HCT116 (cell line): ENCODE measurements around the gene PKP2. TPM values are rescaled to one million over a fixed set of nuclear protein-coding genes. Genes with fewer than 3 reads are reported as not detected.

Experiments used
- ATAC-seq: fragments of 200-7000 bp; cut with Tn5 transposase; 2 replicates; pipeline ENCODE4 v1.9.1; 2020; ENCODE audit warnings: mild to moderate bottlenecking, moderate library complexity
- BruUV-seq: library from RNA; stranded (reverse); fragments of 400-500 nt; replicated peaks from 2 replicates; lab custom pipeline; 2021; lab: Mats Ljungman, UMichigan
- CTCF ChIA-PET: fragments of 300-600 bp; sonication (Branson Sonifier 250); formaldehyde crosslinking; loops from one replicate; lab custom pipeline; 2021; ENCODE audit warnings: antibody characterized with exemption; lab: Charles Lee
- POLR2A ChIA-PET: fragments of 300-600, 350-600 bp; sonication (Branson Sonifier 250); formaldehyde crosslinking; loops from one replicate; lab custom pipeline; 2021; ENCODE audit warnings: antibody characterized with exemption; lab: Charles Lee
- RAD21 ChIA-PET, 2 experiments: fragments of 300-600 bp; sonication (Branson Sonifier 250); formaldehyde crosslinking; loops; one replicate each; lab custom pipeline; 2023; ENCODE audit warnings: low total read pairs in 2 of 2; ENCODE audit not compliant: uncharacterized antibody in 2 of 2, unreplicated experiment in 2 of 2, low non-redundant PET in 1 of 2; lab: Charles Lee
- DNase-seq: peaks from one replicate; pipeline ENCODE4 v3.0.0-alpha.2; 2010; ENCODE audit warnings: low read depth, low spot score
- H2AFZ ChIP-seq: fragments of 200-600 bp; shearing (Covaris generic), sonication (generic); 2 replicates; pipeline ENCODE4 v1.6.1; 2017; ENCODE audit warnings: low read depth, mixed run types, mixed read lengths, antibody characterized with exemption, low read length; ENCODE audit not compliant: poor library complexity, severe bottlenecking
- H3K27ac ChIP-seq: 2 replicates; pipeline ENCODE4 v1.5.1; 2012; ENCODE audit warnings: low read depth, low read length
- H3K27me3 ChIP-seq: fragments of 200-600 bp; sonication (generic); 2 replicates; pipeline ENCODE4 v1.6.1; 2016; ENCODE audit warnings: mixed run types, low read length, mixed read lengths; ENCODE audit not compliant: insufficient read depth
- H3K36me3 ChIP-seq, 2 experiments: fragments of 200-500 bp in 1 of 2; fragments of 200-600 bp in 1 of 2; sonication (Bioruptor generic) in 1 of 2; sonication (generic) in 1 of 2; 2 replicates each; pipeline versions ENCODE4 v1.5.1 to v1.6.1; 2014 to 2016; ENCODE audit warnings: low read length in 2 of 2, inconsistent platforms in 1 of 2, mixed read lengths in 1 of 2, mixed run types in 1 of 2; ENCODE audit not compliant: insufficient read depth in 2 of 2, control insufficient read depth in 1 of 2
- H3K4me1 ChIP-seq, 2 experiments: fragments of 200-600 bp in 1 of 2; sonication (generic) in 1 of 2; 2 replicates each; pipeline versions ENCODE4 v1.5.1 to v1.6.1; 2012 to 2017; ENCODE audit warnings: low read length in 2 of 2, inconsistent platforms in 1 of 2, mild to moderate bottlenecking in 1 of 2, mixed read lengths in 1 of 2, mixed run types in 1 of 2, moderate library complexity in 1 of 2; ENCODE audit not compliant: insufficient read depth in 2 of 2, control insufficient read depth in 1 of 2
- H3K4me2 ChIP-seq: fragments of 200-600 bp; sonication (generic); 2 replicates; pipeline ENCODE4 v1.6.1; 2017; ENCODE audit warnings: mixed run types, low read length, mixed read lengths
- H3K4me3 ChIP-seq, 2 experiments: fragments of 200-600 bp in 1 of 2; sonication (generic) in 1 of 2; replicated peaks in 1 of 2; 2 replicates each; pipeline ENCODE4 v1.5.1; 2011 to 2016; ENCODE audit warnings: low read length in 2 of 2, control low read depth in 1 of 2, low read depth in 1 of 2, mild to moderate bottlenecking in 1 of 2, mixed read lengths in 1 of 2, mixed run types in 1 of 2
- H3K79me2 ChIP-seq: fragments of 200-600 bp; sonication (generic); 2 replicates; pipeline ENCODE4 v1.6.1; 2017; ENCODE audit warnings: mild to moderate bottlenecking, mixed run types, low read length, moderate library complexity, mixed read lengths; ENCODE audit not compliant: insufficient read depth
- H3K9ac ChIP-seq: fragments of 200-600 bp; sonication (generic); 2 replicates; pipeline ENCODE4 v1.6.1; 2016; ENCODE audit warnings: low read length, mixed read lengths
- H3K9me2 ChIP-seq: fragments of 200-600 bp; sonication (generic), shearing (Covaris generic); 2 replicates; pipeline ENCODE4 v1.6.1; 2017; ENCODE audit warnings: mixed run types, mild to moderate bottlenecking, moderate library complexity; ENCODE audit not compliant: insufficient read depth
- H3K9me3 ChIP-seq, 2 experiments: fragments of 200-500 bp in 1 of 2; fragments of 200-600 bp in 1 of 2; sonication (Bioruptor generic) in 1 of 2; sonication (generic) in 1 of 2; 2 replicates each; pipeline ENCODE4 v1.6.1; 2014 to 2017; ENCODE audit warnings: low read length in 2 of 2, mixed read lengths in 2 of 2, inconsistent platforms in 1 of 2, low read depth in 1 of 2, mild to moderate bottlenecking in 1 of 2, mixed run types in 1 of 2, moderate library complexity in 1 of 2; ENCODE audit not compliant: control insufficient read depth in 1 of 2, insufficient read depth in 1 of 2
- H4K20me1 ChIP-seq: fragments of 200-600 bp; sonication (generic), shearing (Covaris generic); 2 replicates; pipeline ENCODE4 v1.6.1; 2017; ENCODE audit warnings: mixed run types, mild to moderate bottlenecking, moderate library complexity; ENCODE audit not compliant: insufficient read depth
- CEBPB ChIP-seq: IDR thresholded peaks from 2 replicates; pipeline ENCODE4 v1.6.1; 2012; ENCODE audit warnings: low read depth
- CTCF ChIP-seq, 3 experiments: fragments of 200-600 bp in 1 of 3; sonication (generic) in 1 of 3; IDR thresholded peaks in 2 of 3; conservative IDR thresholded peaks in 1 of 3; 2 replicates each; pipeline ENCODE4 v1.5.1; 2012 to 2017; ENCODE audit warnings: low read depth in 2 of 3, low read length in 2 of 3, antibody characterized with exemption in 1 of 3, borderline replicate concordance in 1 of 3, control low read depth in 1 of 3, mild to moderate bottlenecking in 1 of 3, mixed read lengths in 1 of 3, mixed run types in 1 of 3, moderate library complexity in 1 of 3; ENCODE audit not compliant: insufficient read depth in 1 of 3
- EGR1 ChIP-seq: IDR thresholded peaks from 2 replicates; pipeline ENCODE4 v1.6.1; 2012; ENCODE audit warnings: low read depth
- EZH2 ChIP-seq: fragments of 200-600 bp; sonication (generic); IDR thresholded peaks from 2 replicates; pipeline ENCODE4 v1.6.1; 2017; ENCODE audit warnings: antibody characterized with exemption, mixed run types
- EZH2phosphoT487 ChIP-seq: fragments of 200-600 bp; IDR thresholded peaks from 2 replicates; pipeline ENCODE4 v1.6.1; 2018; ENCODE audit warnings: antibody characterized with exemption, borderline replicate concordance
- MAX ChIP-seq: IDR thresholded peaks from 2 replicates; pipeline ENCODE4 v1.6.1; 2012
- POLR2A ChIP-seq: IDR thresholded peaks from 2 replicates; pipeline ENCODE4 v1.7.0; 2011; ENCODE audit warnings: borderline replicate concordance; ENCODE audit not compliant: insufficient read depth, insufficient read length; ENCODE audit errors: extremely low read depth
- POLR2AphosphoS5 ChIP-seq: IDR thresholded peaks from 2 replicates; pipeline ENCODE4 v1.6.1; 2011; ENCODE audit warnings: mild to moderate bottlenecking, low read depth, low read length, moderate library complexity
- RAD21 ChIP-seq: IDR thresholded peaks from 2 replicates; pipeline ENCODE4 v1.6.1; 2012; ENCODE audit warnings: low read depth, mild to moderate bottlenecking
- REST ChIP-seq: IDR thresholded peaks from 2 replicates; pipeline ENCODE4 v1.6.1; 2012; ENCODE audit warnings: low read depth
- SIN3A ChIP-seq: IDR thresholded peaks from 2 replicates; pipeline ENCODE4 v1.6.1; 2012; ENCODE audit warnings: low read depth
- SP1 ChIP-seq: IDR thresholded peaks from 2 replicates; pipeline ENCODE4 v1.6.1; 2012; ENCODE audit warnings: low read depth
- YY1 ChIP-seq: IDR thresholded peaks from 2 replicates; pipeline ENCODE4 v1.6.1; 2011; ENCODE audit warnings: low read length, low read depth, moderate library complexity, mild to moderate bottlenecking; ENCODE audit not compliant: insufficient replicate concordance; ENCODE audit errors: extremely low read depth
- ZBTB33 ChIP-seq: IDR thresholded peaks from 2 replicates; pipeline ENCODE4 v1.6.1; 2011; ENCODE audit warnings: mild to moderate bottlenecking, low read length, moderate library complexity; ENCODE audit not compliant: insufficient replicate concordance; ENCODE audit errors: extremely low read depth
- ZFX ChIP-seq: fragments of 450-650 bp; IDR thresholded peaks from 2 replicates; pipeline ENCODE4 v1.6.1; 2017
- ZNF274 ChIP-seq: fragments of 200-500 bp; sonication (Bioruptor generic); IDR thresholded peaks from 2 replicates; pipeline ENCODE4 v1.6.1; 2014; ENCODE audit warnings: mild to moderate bottlenecking, low read depth, low read length, inconsistent platforms
- intact Hi-C: fragments of 100-400 bp; cut with micrococcal nuclease; formaldehyde crosslinking; loops from 2 replicates; pipeline ENCODE4 v1.10.0; 2022
- total RNA-seq: library from RNA; stranded (reverse); gene quantifications from one replicate; pipeline ENCODE4 v1.2.1, GENCODE V29; 2021; ENCODE audit not compliant: unreplicated experiment

The PKP2 gene
- total RNA-seq, 1 experiment from 2014 or later: 21.5 TPM

- H3K27me3 ChIP-seq: no peaks in the 10 kb centered on the region
- H3K9ac ChIP-seq: no peak overlapping the region
- H3K9me2 ChIP-seq: no peaks in the 10 kb centered on the region
- TF ChIP-seq YY1 (no peak), RAD21 (no peak), CEBPB (no peak), EZH2phosphoT487 (no peak), ZFX (no peak), SIN3A (no peak), ZBTB33 (no peak), CTCF (IDR thresholded peaks at IDR 0.05 in 2 of 3, conservative IDR thresholded peaks at IDR 0.05 in 1 of 3; ENCODE audit: borderline replicate concordance in 1 of 3, insufficient read depth in 1 of 3, low read depth in 2 of 3, low read length in 2 of 3) (no peak), ZNF274 (no peak), EGR1 (no peak), POLR2AphosphoS5 (no peak), REST (no peak), SP1 (no peak), POLR2A (no peak), EZH2 (no peak), MAX (no peak)
- CTCF ChIA-PET: interaction anchor here (1.9 kb wide), 1 partner anchor 21 kb away, joined by 4 read pairs; the partner anchor contains the start of gene YARS2
- H3K4me1 ChIP-seq: no peaks in the 10 kb centered on the region
- no peaks in the 10 kb centered on the region for H3K9me3 ChIP-seq
- H3K79me2 ChIP-seq: no peaks in the 10 kb centered on the region
- no peak for DNase-seq
- H2AFZ ChIP-seq: no peak overlapping the region
- no peak for ATAC-seq
- H3K4me2 ChIP-seq: no peak overlapping the region
- H3K27ac ChIP-seq: no peak overlapping the region
- no peak overlapping the region for H3K4me3 ChIP-seq
- POLR2A ChIA-PET: no interaction called here
- no TSS peak for BruUV-seq
- H4K20me1 ChIP-seq: no peaks in the 10 kb centered on the region
- RAD21 ChIA-PET: no interaction called here
- intact Hi-C loops: no loop called here
- H3K36me3 ChIP-seq: no peaks in the 10 kb centered on the region
These were observed 119.4 kb downstream of the PKP2 start for GRCh38 chr12:32777159-32777558.
